HepG2 (cell line): ENCODE data around the gene LYPD6B. TPM values are rescaled to one million over a fixed set of nuclear protein-coding genes. Genes with fewer than 3 reads are reported as not detected.

Experiments used
- ATAC-seq: fragments of 200-7000 bp; cut with Tn5 transposase; 3 replicates; pipeline ENCODE4 v1.9.1; 2020; ENCODE audit warnings: mild to moderate bottlenecking, moderate library complexity
- BruUV-seq: library from RNA; stranded (reverse); fragments of 400-500 nt; replicated peaks from 2 replicates; lab custom pipeline; 2021; lab: Mats Ljungman, UMichigan
- CTCF ChIA-PET: fragments of 300-600 bp; formaldehyde crosslinking; extraction: SDS; loops from one replicate; lab custom pipeline; 2021; ENCODE audit warnings: low total read pairs, inconsistent platforms, low intra/inter-chr PET ratio; lab: Yijun Ruan, JAX
- POLR2A ChIA-PET: fragments of 350-600 bp; sonication (Branson Sonifier 250); formaldehyde crosslinking; loops from one replicate; lab custom pipeline; 2020; ENCODE audit warnings: antibody characterized with exemption, inconsistent platforms; lab: Yijun Ruan, JAX
- DNase-seq: peaks from one replicate; pipeline ENCODE4 v3.0.0-alpha.2; 2015; ENCODE audit warnings: low spot score
- FAIRE-seq: peaks from 3 replicates; lab custom pipeline; 2011; peaks lifted over from hg19 to GRCh38; lab: Jason Lieb, UNC
- H2AFZ ChIP-seq: one replicate; pipeline ENCODE4 v1.6.1; 2011; ENCODE audit warnings: low read length, inconsistent platforms
- H3K27ac ChIP-seq: fragments of 300-600 bp; 3 replicates; pipeline ENCODE4 v1.8.0; 2011; ENCODE audit warnings: mixed run types, mild to moderate bottlenecking, mixed read lengths, low read length, inconsistent platforms; ENCODE audit not compliant: insufficient read depth; ENCODE audit errors: extremely low read length
- H3K27me3 ChIP-seq, 2 experiments: fragments of 200-600 bp in 1 of 2; 2 replicates in 1 of 2; 3 replicates in 1 of 2; pipeline versions ENCODE4 v1.6.0 to v1.8.0; 2011; ENCODE audit warnings: low read length in 2 of 2, mild to moderate bottlenecking in 2 of 2, moderate library complexity in 2 of 2, inconsistent platforms in 1 of 2; ENCODE audit not compliant: insufficient read depth in 2 of 2, control insufficient read depth in 1 of 2
- H3K36me3 ChIP-seq, 2 experiments: fragments of 200-600 bp in 1 of 2; replicated peaks in 1 of 2; 2 replicates in 1 of 2; 3 replicates in 1 of 2; pipeline versions ENCODE4 v1.5.1 to v1.8.0; 2011; ENCODE audit warnings: low read length in 2 of 2, inconsistent platforms in 1 of 2; ENCODE audit not compliant: insufficient read depth in 2 of 2, control insufficient read depth in 1 of 2
- H3K4me1 ChIP-seq: 2 replicates; pipeline ENCODE4 v1.5.1; 2012; ENCODE audit warnings: low read length, inconsistent platforms; ENCODE audit not compliant: insufficient read depth
- H3K4me2 ChIP-seq: 2 replicates; pipeline ENCODE4 v1.6.0; 2011; ENCODE audit warnings: low read depth, low read length, inconsistent platforms
- H3K4me3 ChIP-seq, 3 experiments: fragments of 200-600 bp in 1 of 3; sonication (generic), shearing (Covaris generic) in 1 of 3; replicated peaks in 1 of 3; 2 replicates each; pipeline ENCODE4 v1.5.1; 2011 to 2016; ENCODE audit warnings: low read length in 3 of 3, inconsistent platforms in 2 of 3, low read depth in 2 of 3, mild to moderate bottlenecking in 2 of 3, control low read depth in 1 of 3, mixed read lengths in 1 of 3; ENCODE audit not compliant: insufficient read depth in 1 of 3
- H3K79me2 ChIP-seq: one replicate; pipeline ENCODE4 v1.6.1; 2011; ENCODE audit warnings: low read length, inconsistent platforms; ENCODE audit not compliant: insufficient read depth
- H3K9ac ChIP-seq: 2 replicates; pipeline ENCODE4 v1.6.0; 2011; ENCODE audit warnings: mild to moderate bottlenecking, low read depth, low read length, inconsistent platforms; ENCODE audit not compliant: insufficient read depth
- H3K9me3 ChIP-seq: 2 replicates; pipeline ENCODE4 v1.5.1; 2012; ENCODE audit warnings: mild to moderate bottlenecking, low read length
- H4K20me1 ChIP-seq: 2 replicates; pipeline ENCODE4 v1.6.0; 2011; ENCODE audit warnings: inconsistent platforms, mild to moderate bottlenecking, low read length, moderate library complexity; ENCODE audit not compliant: insufficient read depth
- AGO1 ChIP-seq: fragments of 200-400 bp; formaldehyde crosslinking; IDR thresholded peaks from 2 replicates; pipeline ENCODE4 v1.6.1; 2017; ENCODE audit warnings: mild to moderate bottlenecking, low read depth, low read length, moderate library complexity; ENCODE audit not compliant: poor library complexity, severe bottlenecking
- ARNTL ChIP-seq: sonication (generic); formaldehyde crosslinking; IDR thresholded peaks from 2 replicates; pipeline ENCODE4 v1.4.0; 2020; ENCODE audit warnings: mild to moderate bottlenecking, missing genetic modification reagents
- ATM ChIP-seq: fragments of 450-650 bp; IDR thresholded peaks from 2 replicates; pipeline ENCODE4 v1.7.1; 2017; ENCODE audit warnings: mild to moderate bottlenecking, borderline replicate concordance
- BRD4 ChIP-seq: sonication (generic); formaldehyde crosslinking; IDR thresholded peaks from 2 replicates; pipeline ENCODE4 v1.4.0; 2020; ENCODE audit warnings: missing genetic modification reagents
- ETS1 ChIP-seq: sonication (generic); formaldehyde crosslinking; IDR thresholded peaks from 2 replicates; pipeline ENCODE4 v1.4.0; 2020; ENCODE audit warnings: missing genetic modification reagents
- HMG20B ChIP-seq: conservative IDR thresholded peaks from 2 replicates; pipeline ENCODE4 v1.6.1; 2016; ENCODE audit warnings: missing genetic modification reagents, missing compliant biosample characterization
- NR0B2 ChIP-seq: sonication (generic); formaldehyde crosslinking; IDR thresholded peaks from 2 replicates; pipeline ENCODE4 v1.4.0; 2020; ENCODE audit warnings: mild to moderate bottlenecking, missing genetic modification reagents
- SCMH1 ChIP-seq: sonication (generic); formaldehyde crosslinking; IDR thresholded peaks from 2 replicates; pipeline ENCODE4 v1.9.0; 2021; ENCODE audit warnings: missing genetic modification reagents, mild to moderate bottlenecking, borderline replicate concordance
- SMAD3 ChIP-seq: sonication (generic); formaldehyde crosslinking; IDR thresholded peaks from 2 replicates; pipeline ENCODE4 v1.4.0; 2020; ENCODE audit warnings: missing genetic modification reagents
- SOX6 ChIP-seq, 2 experiments: fragments of 450-650 bp in 1 of 2; sonication (generic) in 1 of 2; formaldehyde crosslinking in 1 of 2; IDR thresholded peaks; 2 replicates each; pipeline versions ENCODE4 v1.4.0 to v1.6.1; 2017 to 2020; ENCODE audit warnings: antibody characterized with exemption in 1 of 2, mild to moderate bottlenecking in 1 of 2, missing genetic modification reagents in 1 of 2
- TFE3 ChIP-seq: IDR thresholded peaks from 2 replicates; pipeline ENCODE4 v1.6.1; 2016
- TOPORS ChIP-seq: sonication (generic); formaldehyde crosslinking; IDR thresholded peaks from 2 replicates; pipeline ENCODE4 v1.8.0; 2023; ENCODE audit warnings: mild to moderate bottlenecking, missing genetic modification reagents
- ZHX1 ChIP-seq: sonication (generic); formaldehyde crosslinking; IDR thresholded peaks from 2 replicates; pipeline ENCODE4 v1.8.1; 2022; ENCODE audit warnings: low read depth, mild to moderate bottlenecking, missing genetic modification reagents
- ZNF44 ChIP-seq: sonication (generic); formaldehyde crosslinking; IDR thresholded peaks from 2 replicates; pipeline ENCODE4 v1.5.1; 2020; ENCODE audit warnings: mild to moderate bottlenecking, missing genetic modification reagents
- ZNF468 ChIP-seq: sonication (generic); formaldehyde crosslinking; IDR thresholded peaks from 2 replicates; pipeline ENCODE4 v1.8.0; 2022; ENCODE audit warnings: mild to moderate bottlenecking, moderate library complexity, missing genetic modification reagents
- ZNF850 ChIP-seq: sonication (generic); formaldehyde crosslinking; conservative IDR thresholded peaks from 2 replicates; pipeline ENCODE4 v1.9.0; 2021; ENCODE audit warnings: mild to moderate bottlenecking, missing genetic modification reagents
- whole genome bisulfite sequencing: methylation state at CpG from one replicate; pipeline ENCODE4 v1.1.6; 2017; ENCODE audit warnings: low lambda C conversion rate; 5-methylcytosine and 5-hydroxymethylcytosine counted together
- in situ Hi-C: cut with HindIII; loops from 2 replicates; pipeline ENCODE4 v1.10.0; 2017; ENCODE audit warnings: low pct_unique_long_range_greater_than_20kb; ENCODE audit not compliant: extremely low pct_ligation_motif_present
- intact Hi-C: fragments of 100-400 bp; cut with micrococcal nuclease; formaldehyde crosslinking; loops from one replicate; pipeline ENCODE4 v1.10.0; 2022; ENCODE audit not compliant: unreplicated experiment
- polyA plus RNA-seq, 8 experiments: library from polyadenylated mRNA; depleted of rRNA in 3 of 8; stranded (reverse) in 7 of 8; unstranded in 1 of 8; fragments of >200 nt; fragmentation: Illumina TruSeq in 4 of 8; extraction: Trizol in 4 of 8; gene quantifications; 2 replicates each; pipeline versions ENCODE4 v1.2.1 to v1.2.3, GENCODE V29; 2011 to 2016; ENCODE audit warnings: low read depth in 4 of 8, missing spikeins in 1 of 8, mixed read lengths in 1 of 8; ENCODE audit not compliant: insufficient read depth in 1 of 8
- total RNA-seq, 5 experiments: library from RNA; depleted of rRNA; stranded (reverse); fragments of >200 nt; fragmentation: Illumina TruSeq; extraction: Trizol; gene quantifications; 2 replicates each; pipeline ENCODE4 v1.2.3, GENCODE V29; 2016; ENCODE audit warnings: low read depth in 1 of 5

LYPD6B gene
- total and polyA plus RNA-seq, 2 of the 13 experiments (the other 11 are each of a cell fraction or from before 2014, with no cell fraction given), result not detected

GRCh38 chr2:149223472-149224095, 185.1 kb downstream of the LYPD6B start (continued):
- TF ChIP-seq ZHX1 (no peak), ARNTL (CRISPR knock-in tag) (no peak), SMAD3 (CRISPR knock-in tag) (no peak), SOX6 (IDR thresholded peaks at IDR 0.05) (no peak), SOX6 (CRISPR knock-in tag; IDR thresholded peaks at IDR 0.05) (no peak), ZNF468 (CRISPR knock-in tag) (no peak)

- 16% methylated on average over 5 of the region's 5 CpGs for WGBS
- no peak for FAIRE-seq
- TF ChIP-seq BRD4 (CRISPR knock-in tag) (no peak), ZNF850 (CRISPR knock-in tag) (no peak), SCMH1 (CRISPR knock-in tag) (no peak), ZNF44 (CRISPR knock-in tag) (no peak), HMG20B (CRISPR knock-in tag) (no peak), TFE3 (CRISPR knock-in tag) (no peak), ATM (no peak), TOPORS (CRISPR knock-in tag) (no peak), NR0B2 (no peak), AGO1 (no peak), ETS1 (CRISPR knock-in tag) (no peak)
These were observed 186.0 kb downstream of the LYPD6B start for GRCh38 chr2:149224543-149224942.

More at GRCh38 chr2:149224543-149224942, 186.0 kb downstream of the LYPD6B start:
- ChIA-PET CTCF (no interaction called here), POLR2A (no interaction called here)
- no peaks in the 10 kb centered on the region for H4K20me1 ChIP-seq
- intact Hi-C loops, result no loop called here
- no peak overlapping the region for H3K4me3 ChIP-seq
- H3K4me2 ChIP-seq, result no peak overlapping the region
- H3K36me3 ChIP-seq, result no peaks in the 10 kb centered on the region
- no peaks in the 10 kb centered on the region for H3K9me3 ChIP-seq
- no peaks in the 10 kb centered on the region for H3K79me2 ChIP-seq
- H3K27ac ChIP-seq, result no peak overlapping the region
- peaks cover 0 to 8% of the 10 kb centered on the region in 2 experiments; a peak in 2 of 5 replicates for H3K27me3 ChIP-seq
- ATAC-seq (no peak), DNase-seq (no peak)
- no peak overlapping the region for H2AFZ ChIP-seq
- H3K4me1 ChIP-seq, result no peaks in the 10 kb centered on the region
- in situ Hi-C loops, result no loop called here
- no peak overlapping the region for H3K9ac ChIP-seq
- BruUV-seq, result no TSS peak
